GM18517 (cell line): ENCODE data around the gene ZMYND10.

Source experiments
- ATAC-seq: cut with Tn5 transposase; IDR thresholded peaks from one replicate; pipeline ENCODE4 v1.9.1; 2021; ENCODE audit warnings: mild to moderate bottlenecking, moderate library complexity; ENCODE audit not compliant: unreplicated experiment

The ZMYND10 gene

DNA sequence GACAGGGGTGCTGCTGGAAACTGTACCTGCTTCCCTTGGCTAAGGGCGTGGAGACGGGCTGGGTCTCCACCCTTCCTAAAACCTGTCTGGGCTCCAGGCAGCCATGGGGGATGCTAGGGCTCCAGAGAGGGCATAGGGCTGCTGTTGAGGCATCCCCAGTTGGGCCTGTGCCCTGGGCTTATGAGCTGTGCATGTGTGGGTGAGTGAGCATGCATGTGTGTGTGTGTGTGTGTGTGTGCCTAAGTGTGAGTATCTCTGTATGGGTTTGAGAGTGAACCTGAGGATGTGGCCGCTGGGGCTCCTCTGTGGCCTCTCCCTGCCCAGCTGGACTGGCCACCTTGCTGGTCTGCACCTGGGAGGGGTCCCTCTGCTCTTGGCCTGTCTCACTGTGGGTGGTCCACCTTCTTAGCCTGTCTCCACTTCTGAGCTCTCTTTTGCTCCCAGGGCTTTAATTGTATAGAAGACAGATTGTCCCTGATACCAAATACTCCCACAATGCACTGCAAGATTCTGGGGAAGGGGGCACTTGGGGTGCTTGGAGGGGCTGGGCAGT is 25.7 kb upstream of the ZMYND10 start:
- ATAC-seq, result no peak

DNA sequence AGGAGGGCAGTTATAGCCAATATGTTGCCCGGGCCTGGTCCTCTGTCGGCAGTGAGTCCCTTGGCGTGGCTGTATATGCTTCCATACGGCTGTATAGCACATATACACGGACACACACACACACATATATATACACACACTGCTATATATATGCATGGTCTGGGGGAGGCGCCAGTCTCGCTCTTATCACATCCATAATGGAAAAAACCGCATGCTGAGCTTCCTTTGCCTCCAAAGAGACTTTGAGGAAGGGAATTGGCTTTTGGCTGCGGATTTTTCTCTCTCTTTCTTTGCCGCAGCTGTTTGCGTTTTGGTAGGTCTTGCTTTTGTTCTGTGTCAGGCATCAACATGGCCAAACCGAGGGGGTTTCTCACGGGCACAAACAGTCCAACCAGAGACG is 25.1 kb upstream of the ZMYND10 start:
- no peak for ATAC-seq

DNA sequence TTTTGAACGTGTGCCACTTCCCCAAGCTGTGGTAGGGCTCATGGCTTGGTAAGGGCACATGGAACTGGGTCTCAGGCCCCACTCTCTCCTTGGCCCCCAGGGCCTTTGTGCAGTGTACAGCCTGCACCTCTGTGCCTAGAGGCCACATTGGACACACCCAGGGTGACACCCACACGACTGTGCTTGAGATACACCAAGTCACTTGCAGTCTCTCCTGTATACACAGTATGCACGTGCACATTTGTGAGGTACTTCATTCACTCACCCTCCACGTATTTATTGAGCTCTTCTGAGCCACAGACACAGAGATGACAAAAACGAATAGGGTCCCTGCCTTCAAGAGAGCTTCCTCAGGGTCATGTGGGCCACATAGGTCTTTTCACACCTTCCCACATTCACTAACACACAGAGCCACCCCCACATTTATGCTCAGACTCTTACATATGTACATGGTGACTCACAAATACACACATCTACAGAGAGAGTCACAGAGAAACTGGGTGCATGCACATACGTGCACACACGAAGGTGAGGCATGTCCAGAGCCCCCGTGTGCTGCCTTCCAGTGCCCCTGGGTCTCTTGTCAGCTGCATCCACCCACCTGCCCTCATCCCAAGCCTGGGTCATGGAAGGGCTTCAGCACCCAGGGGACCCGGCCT is 23.6 kb upstream of the ZMYND10 start:
- ATAC-seq, result no peak

DNA sequence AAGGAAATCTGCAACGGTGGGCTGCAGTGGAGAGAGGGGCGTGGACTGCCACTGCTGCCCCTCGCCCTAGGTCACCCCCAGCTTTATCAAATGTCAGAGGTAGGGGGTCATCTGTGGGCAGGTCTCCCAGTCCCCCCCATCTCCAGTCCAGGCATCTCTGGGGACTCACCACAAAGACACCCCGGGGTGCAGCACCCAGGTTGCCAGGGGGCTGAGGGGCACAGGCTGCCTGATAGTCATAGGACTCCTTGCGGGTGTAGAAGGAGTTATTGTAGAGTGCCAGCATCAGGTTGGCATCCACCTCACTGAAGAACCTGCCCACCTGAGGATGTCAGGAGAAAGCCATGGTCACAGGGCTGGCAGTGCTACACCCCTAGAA is 20.3 kb upstream of the ZMYND10 start:
- ATAC-seq, result no peak

DNA sequence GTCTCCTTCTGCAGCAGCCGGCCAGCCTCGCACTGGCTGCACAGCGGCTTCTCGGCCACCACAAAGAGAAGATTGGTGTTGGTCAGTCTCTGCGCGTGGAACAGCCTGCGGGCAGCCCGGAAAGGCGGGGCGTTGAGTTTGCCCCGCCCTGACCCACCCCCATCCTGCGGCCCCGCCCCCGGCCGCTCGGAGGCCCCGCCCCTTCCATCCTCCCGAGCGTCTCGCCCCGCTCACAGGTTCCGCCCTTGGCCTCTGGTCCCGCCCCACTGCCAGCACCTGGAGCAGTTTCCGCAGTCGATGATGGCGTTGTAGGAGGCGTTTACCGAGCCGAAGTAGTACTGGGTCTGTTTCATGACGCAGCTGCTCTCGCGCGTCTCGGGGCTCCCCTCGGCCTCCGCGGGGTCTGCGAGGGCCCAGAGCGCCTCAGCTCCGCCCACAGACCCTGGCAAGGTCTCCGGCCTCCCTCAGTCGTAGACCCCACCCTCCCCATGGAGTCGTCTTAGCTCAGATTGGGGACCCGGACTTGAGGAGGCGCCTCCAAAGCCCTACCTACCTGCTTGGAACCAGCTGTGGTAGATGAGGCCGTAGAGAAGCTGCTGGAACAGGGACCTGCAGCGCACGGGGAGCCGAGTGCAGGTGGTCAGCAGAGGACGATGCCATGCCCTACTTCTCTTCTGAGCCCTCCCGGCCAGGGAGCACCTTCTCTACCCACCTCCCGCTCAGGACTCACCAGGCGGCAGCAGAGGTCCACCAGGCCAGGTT is 19.7 kb upstream of the ZMYND10 start:
- peak; percentile 81 for ATAC-seq

DNA sequence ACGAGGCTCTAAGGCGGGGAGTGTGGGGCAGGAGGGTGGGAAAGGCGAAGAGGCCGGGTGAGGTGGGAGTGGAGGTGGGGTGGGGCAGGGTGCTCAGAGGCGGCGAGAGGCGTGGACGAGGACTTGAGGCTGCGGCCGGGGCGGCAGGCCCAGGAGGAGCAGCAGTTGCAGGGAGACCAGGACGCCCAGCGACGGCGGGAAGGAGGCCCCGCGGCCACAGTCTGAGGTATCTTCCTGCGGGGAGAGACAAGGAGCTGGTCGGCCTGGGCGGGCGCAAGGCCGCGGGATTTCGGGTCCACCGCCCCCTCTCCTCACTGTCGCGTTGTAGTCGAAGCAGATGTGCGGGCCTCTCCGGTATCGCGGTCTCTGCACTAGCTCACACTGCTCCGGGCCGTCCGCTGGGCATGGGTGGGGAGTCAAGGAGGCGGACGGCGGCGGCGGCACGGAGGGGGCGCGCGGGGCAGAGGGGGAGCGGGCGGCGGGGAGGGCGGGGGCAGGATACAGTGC is 19.1 kb upstream of the ZMYND10 start:
- ATAC-seq, result no peak

DNA sequence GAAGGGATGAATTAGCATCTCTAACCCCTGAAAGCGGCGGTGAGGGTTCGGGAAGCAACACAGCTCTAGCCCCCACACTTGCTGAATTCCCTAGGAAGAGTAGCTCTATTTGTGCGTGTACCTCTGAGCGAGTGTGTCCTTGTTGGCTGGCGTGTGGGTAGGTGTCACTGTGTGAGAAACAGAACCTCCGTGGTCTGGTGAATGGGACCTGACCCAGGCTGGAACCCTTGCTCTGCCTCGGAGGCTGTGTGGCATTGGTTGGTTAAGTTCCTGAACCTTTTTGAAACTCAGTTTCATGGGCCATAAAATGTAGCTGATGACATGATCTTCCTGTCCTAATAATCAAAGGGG is 14.2 kb upstream of the ZMYND10 start:
- no peak for ATAC-seq

DNA sequence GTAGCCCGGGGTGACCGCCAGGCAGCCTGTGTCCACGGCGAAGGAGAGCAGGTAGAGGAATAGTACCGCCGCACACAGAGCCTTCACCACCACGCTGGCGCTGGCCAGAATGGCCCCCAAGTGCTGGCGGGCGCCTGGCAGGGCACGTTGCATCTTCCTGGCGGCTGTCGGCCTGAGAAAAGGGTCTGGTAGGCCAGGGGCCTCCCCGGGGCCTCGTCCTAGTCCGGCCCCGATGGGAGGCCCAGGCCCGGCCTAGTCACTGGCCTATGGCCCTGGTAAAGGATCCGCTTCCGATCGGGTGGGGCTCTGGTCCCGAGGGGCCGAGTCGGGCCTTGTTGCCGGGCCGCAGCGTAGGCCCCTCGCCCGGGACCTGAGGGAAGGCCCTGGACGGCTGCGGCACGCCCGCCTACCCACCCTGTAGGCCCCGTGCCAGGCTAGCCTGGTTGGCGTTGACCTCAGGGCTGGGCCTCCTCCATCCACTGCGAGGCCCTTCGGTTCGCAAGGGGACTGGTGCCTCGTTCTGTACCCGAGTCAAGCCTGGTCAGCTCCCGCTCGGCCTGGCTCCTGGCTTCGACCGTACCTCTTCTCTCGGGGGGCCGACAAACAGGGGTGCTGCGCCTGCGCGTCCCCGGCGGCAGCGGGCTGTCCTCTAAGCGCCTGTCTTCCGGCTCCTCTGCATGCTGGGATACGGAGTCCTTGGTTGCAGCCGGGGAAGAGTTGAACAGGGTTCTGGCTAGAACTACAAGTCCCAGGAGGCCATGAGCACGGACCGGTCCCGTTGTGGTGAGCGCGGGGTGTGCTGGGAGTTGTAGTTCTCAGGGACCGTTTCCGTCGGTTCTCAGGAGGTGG is 13.6 kb upstream of the ZMYND10 start, which contains the start of gene TMEM115:
TMEM115 (minus strand) TSS at position 611 of the 849 bp plus-strand sequence; CDS start at position 153, 458 bp downstream.
- peak; percentile 98 for ATAC-seq

DNA sequence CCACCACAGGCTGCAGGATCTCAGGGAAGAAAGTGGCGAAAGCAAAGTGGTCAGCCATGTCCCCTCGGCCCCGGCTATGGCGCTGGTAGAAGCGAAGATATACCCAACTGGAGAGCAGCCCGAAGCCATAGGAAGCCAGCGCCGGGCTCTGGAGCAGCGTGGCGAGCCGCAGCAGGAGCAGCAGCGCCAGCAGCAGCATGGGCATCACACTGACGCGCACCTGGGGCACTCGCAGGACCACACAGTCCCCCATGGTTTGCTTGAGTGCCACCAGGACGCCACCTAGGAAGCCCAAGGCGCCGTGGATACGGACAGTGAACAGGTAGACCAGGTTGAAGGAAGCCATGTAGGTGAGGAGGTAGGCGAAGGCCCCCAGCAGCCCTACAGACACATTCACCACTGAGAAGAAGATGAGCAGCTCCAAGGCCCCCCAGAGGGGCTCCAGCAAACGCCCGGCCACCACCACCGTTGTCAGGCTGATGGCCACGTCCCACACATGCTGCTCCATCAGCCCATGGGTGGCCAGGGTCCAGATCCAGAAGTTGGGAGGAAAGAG is 12.9 kb upstream of the ZMYND10 start:
- no peak for ATAC-seq

DNA sequence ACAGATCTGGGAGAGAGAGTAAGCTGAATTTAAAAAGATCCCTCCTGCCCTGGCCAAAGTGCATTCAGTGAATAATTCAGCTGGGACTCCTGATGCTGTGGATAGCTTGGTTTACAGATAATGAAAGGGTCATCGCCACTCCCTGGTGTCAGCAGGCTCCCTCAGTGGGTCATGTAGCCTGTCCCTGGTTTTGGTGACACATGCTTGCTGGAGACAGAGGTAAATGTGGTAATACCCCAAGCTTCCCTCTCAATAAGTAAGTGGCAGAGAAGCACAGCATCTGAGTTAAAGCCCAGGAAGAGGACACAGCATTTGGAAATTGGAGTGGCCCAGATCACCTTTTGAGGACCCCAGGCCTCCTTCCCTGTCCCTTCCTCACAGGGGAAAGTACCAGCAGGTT is 11.9 kb upstream of the ZMYND10 start:
- no peak for ATAC-seq

DNA sequence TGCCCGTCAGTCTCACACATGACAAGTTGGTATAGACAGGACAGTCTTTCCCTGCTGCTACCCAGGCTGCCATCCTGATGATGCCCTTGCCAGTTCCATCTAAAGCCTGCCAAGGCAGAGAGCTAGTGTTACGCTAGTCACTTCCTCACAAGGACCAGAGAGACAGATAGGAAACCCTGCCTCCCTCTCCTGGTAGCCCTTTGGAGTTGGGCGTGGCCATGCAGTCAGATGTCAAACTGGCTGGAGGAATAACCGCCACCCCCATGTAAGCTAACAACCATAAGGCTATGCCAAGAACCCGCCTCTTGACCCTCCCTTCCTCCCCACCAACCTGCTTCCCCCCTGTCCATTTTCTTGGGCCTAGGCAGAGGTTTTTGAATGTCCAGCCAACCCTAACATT is 11.0 kb upstream of the ZMYND10 start:
- ATAC-seq, result no peak

DNA sequence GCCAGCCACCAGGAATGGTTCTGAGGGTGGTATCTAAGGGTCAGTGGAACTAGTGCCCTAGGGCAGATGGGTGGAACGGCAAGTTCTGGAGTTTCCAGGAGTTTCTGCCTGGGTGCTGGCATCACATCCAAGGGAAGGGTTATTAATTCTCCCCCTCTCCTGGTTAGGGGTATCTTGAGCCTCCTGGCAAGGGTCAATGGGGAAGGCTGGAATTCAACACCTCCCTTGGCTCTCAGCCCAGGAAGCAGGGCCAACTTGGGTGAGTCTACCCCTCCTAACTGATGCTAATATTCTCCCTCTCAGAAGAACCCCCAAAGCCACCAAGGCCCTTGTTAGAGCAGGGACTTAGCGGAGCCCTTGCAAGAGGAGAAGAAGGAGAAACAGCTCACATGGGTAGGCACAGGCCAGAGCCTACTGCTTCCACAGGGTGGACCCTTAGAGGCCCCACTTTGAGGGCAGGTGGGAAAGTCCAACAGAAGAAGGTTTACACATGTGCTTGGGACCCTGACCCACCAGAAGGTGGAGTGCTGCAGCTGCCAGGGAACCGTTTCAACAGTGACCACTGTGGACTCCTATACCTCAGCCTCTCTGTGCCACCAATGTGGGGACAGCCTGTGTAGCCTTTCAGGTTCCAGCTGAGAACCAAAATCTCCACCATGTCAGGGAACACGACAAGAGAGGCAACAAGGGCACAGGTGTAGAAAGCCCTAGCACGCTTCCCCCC is 10.5 kb upstream of the ZMYND10 start:
- no peak for ATAC-seq

DNA sequence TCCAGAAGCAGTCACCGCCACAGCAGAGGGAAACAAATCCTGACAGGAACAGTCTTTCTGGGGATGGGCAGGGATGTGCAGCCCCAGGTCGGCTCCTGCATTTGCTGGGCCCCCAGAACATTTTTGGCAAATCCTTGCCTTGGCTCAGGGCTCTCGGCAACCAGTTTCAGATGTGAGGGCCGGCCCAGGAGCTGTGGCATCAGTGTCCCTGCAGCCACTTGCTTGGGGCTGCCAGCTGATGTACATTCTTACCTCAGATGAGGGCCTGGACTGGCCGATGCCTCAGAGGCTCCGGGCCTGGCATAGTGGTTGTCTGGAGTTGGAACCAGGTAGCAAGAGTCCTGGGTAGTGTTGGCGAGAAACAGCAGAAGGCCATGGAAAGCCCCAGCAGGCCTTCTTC is 9.3 kb upstream of the ZMYND10 start:
- ATAC-seq, result no peak

DNA sequence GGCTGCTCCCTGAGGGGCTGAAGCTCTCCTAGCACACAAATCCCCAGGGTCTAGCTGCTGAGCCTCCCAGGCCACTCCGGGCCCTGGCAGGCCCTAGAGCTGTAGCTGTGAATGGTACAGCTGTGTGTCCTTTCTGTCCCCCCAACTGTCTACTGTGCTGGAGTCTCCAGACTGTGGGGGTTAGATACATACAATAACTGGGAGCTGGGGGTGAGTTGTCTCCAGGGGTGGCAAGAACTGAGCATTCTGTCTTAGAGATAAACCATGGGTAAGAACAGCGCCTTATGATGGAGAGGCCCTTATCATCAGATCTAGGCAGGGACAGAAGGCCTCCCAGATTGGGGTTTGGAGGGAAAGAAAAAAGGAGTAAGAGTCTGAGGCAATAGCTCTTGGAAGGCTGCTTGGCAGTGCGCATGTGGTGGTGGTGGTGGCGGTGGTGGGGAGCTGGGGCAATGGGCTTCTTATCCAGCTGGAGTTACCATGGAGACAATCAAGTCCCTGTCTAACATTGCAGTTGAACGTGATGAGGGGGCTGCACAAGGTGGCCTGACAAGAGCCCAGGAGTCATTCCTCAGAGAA is 8.7 kb upstream of the ZMYND10 start:
- no peak for ATAC-seq

DNA sequence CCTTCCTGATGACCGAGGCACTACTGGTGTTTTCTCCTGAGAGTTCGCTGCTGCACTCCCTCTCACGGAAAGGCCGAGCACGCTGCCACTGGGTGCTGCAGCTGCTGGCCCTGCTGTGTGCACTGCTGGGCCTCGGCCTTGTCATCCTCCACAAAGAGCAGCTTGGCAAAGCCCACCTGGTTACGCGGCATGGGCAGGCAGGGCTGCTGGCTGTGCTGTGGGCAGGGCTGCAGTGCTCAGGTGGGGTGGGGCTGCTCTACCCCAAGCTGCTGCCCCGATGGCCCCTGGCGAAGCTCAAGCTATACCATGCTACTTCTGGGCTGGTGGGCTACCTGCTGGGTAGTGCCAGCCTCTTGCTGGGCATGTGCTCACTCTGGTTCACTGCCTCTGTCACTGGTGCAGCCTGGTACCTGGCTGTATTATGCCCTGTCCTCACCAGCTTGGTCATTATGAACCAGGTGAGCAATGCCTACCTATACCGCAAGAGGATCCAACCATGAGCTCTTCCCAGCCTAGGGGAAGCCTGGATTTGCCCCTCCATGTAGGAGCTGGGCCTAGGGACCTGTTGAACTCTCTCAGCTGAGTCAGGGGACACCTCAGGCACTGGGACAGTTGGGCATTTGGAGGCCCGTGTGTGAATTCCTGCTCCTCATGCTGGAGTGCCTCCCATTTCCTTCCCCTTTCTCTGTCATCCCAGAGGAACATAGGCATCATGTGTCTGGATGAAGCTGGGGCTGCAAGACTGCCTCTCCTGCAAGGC is 7.9 kb upstream of the ZMYND10 start:
- ATAC-seq, result no peak

DNA sequence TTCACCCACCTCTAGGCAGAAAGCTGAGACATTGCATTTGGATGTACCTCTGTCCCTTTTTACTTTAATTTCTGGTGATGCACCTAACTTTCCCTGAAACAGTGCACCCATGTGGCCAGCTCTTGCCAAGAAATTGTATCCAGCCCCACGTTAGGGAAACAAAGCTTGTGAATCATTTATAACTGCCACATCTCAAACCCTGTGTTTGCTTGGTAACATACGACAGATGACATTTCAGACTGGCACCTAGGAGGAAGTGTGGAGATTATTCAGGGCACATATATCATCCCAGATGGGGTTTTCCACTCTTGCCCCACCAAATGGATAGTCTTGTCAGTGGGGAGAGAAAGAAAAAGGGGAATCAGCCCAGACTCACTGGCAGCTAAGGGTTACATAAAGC is 7.2 kb upstream of the ZMYND10 start:
- ATAC-seq, result no peak

DNA sequence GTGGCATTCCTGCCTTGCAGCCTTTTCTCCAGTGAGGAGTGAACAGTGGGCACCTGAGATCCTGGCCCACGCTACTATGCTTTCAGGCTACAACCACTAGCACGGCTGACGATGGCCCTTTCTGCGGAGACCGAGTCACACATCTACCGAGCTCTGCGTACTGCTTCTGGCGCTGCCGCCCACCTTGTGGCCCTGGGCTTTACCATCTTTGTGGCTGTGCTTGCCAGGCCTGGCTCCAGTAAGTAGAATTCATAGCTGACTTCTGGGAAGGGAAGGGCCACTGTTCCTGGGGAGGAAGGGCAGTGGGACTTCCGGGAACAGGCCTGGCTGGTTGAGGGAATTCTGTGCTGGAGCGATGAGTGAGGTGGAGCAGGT is 5.8 kb upstream of the ZMYND10 start:
- ATAC-seq, result no peak

DNA sequence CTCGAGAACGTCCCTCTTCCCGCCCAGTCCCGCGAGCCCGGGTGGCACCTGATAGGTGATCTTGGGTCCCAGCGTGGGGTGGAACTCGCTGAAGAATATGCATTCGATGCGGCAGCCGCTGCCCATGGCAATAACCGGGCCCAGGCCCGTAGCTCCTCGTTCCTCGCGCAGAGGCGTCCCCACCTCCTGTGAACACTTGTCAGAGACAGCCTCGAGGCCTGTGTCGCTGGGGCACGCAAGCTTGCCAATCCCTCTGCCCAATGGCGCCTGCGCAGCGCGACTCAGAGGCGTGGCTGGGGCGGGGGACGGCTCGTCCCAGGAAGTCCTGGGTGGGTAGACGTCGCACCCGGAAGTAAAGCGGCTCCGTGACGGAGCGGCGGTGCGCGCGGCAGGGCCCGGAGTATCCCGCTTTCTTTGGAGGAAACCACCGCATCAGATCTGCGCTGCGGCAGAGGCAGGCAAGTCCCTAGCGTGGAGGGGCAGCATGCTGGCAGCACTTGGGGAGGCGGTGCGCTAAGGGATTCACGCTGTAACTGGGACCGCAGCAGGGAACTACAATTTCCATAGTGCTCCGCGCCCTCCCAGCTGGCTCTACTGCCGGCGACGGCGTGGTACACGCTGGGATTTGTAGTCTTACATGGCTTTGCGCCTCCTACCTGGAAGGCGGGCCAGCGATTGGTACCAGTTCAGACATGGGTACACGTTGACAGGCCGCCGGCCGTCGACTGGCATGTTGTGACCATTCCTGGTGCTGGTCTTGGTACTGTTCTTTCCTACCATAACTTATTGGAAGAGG is 5.2 kb upstream of the ZMYND10 start, which contains the start of the genes CYB561D2 and NPRL2:
CYB561D2 (plus strand) TSS at position 336 of the 796 bp plus-strand sequence. CDS start 572 bp downstream, outside the sequence.
NPRL2 (minus strand) TSS at position 249 of the 796 bp plus-strand sequence; CDS start at position 126, 123 bp downstream.
- peak; percentile 74 for ATAC-seq
